GM23338 (cell line): ENCODE data around the gene C11orf71. TPM values are rescaled to one million over a fixed set of nuclear protein-coding genes. Genes with fewer than 3 reads are reported as not detected.

Experiments used
- ATAC-seq: fragments of 200-7000 bp; cut with Tn5 transposase; 3 replicates; pipeline ENCODE4 v1.9.1; 2020
- DNase-seq: peaks from one replicate; pipeline ENCODE4 v3.0.0-alpha.2; 2015; ENCODE audit warnings: low spot score
- H2AFZ ChIP-seq: fragments of 200-600 bp; sonication (generic); 2 replicates; pipeline ENCODE4 v1.8.0; 2016; ENCODE audit warnings: antibody characterized with exemption, mild to moderate bottlenecking, moderate library complexity
- H3F3A ChIP-seq: fragments of 200-600 bp; sonication (generic); replicated peaks from 2 replicates; pipeline ENCODE4 v1.8.0; 2017; ENCODE audit warnings: antibody characterized with exemption, mixed run types, low read depth
- H3K27ac ChIP-seq: fragments of 200-600 bp; sonication (generic); 2 replicates; pipeline ENCODE4 v1.6.1; 2016; ENCODE audit warnings: low read depth
- H3K27me3 ChIP-seq: fragments of 200-600 bp; sonication (generic); 2 replicates; pipeline ENCODE4 v1.8.0; 2016; ENCODE audit warnings: mild to moderate bottlenecking, mixed run types, moderate library complexity; ENCODE audit not compliant: insufficient read depth
- H3K36me3 ChIP-seq: fragments of 200-600 bp; sonication (generic); 2 replicates; pipeline ENCODE4 v1.8.0; 2016; ENCODE audit warnings: mild to moderate bottlenecking; ENCODE audit not compliant: insufficient read depth
- H3K4me1 ChIP-seq: fragments of 200-600 bp; sonication (generic); 2 replicates; pipeline ENCODE4 v1.8.0; 2016; ENCODE audit warnings: mild to moderate bottlenecking, moderate library complexity; ENCODE audit not compliant: insufficient read depth
- H3K4me2 ChIP-seq: fragments of 200-600 bp; sonication (generic); 2 replicates; pipeline ENCODE4 v1.7.1; 2017; ENCODE audit warnings: mixed run types
- H3K4me3 ChIP-seq: fragments of 200-600 bp; sonication (generic); 2 replicates; pipeline ENCODE4 v1.6.1; 2016; ENCODE audit warnings: mixed run types
- H3K79me2 ChIP-seq: fragments of 200-600 bp; sonication (generic); replicated peaks from 2 replicates; pipeline ENCODE4 v1.8.0; 2017; ENCODE audit warnings: mild to moderate bottlenecking; ENCODE audit not compliant: insufficient read depth
- H3K9me2 ChIP-seq: fragments of 200-600 bp; sonication (generic); 2 replicates; pipeline ENCODE4 v1.8.0; 2017; ENCODE audit not compliant: insufficient read depth
- H4K20me1 ChIP-seq: fragments of 200-600 bp; sonication (generic); replicated peaks from 2 replicates; pipeline ENCODE4 v1.8.0; 2017; ENCODE audit warnings: mild to moderate bottlenecking; ENCODE audit not compliant: insufficient read depth
- H3K27ac Mint-ChIP-seq: 2 replicates; pipeline ENCODE4 v1.8.0; 2020; ENCODE audit warnings: inconsistent platforms, mild to moderate bottlenecking, moderate library complexity, mixed read lengths
- H3K27me3 Mint-ChIP-seq: 3 replicates; pipeline ENCODE4 v1.8.0; 2022; ENCODE audit warnings: low read depth, mild to moderate bottlenecking, moderate library complexity, mixed read lengths, inconsistent platforms; ENCODE audit not compliant: insufficient read depth, poor library complexity
- H3K36me3 Mint-ChIP-seq: 3 replicates; pipeline ENCODE4 v1.8.0; 2021; ENCODE audit warnings: low read depth, mild to moderate bottlenecking, inconsistent platforms, moderate library complexity, mixed read lengths
- H3K4me1 Mint-ChIP-seq: 3 replicates; pipeline ENCODE4 v1.8.0; 2020; ENCODE audit warnings: mild to moderate bottlenecking, inconsistent platforms, mixed read lengths
- H3K4me3 Mint-ChIP-seq: 3 replicates; pipeline ENCODE4 v1.8.0; 2021; ENCODE audit warnings: moderate library complexity, mild to moderate bottlenecking, inconsistent platforms, mixed read lengths
- H3K9me3 Mint-ChIP-seq: 3 replicates; pipeline ENCODE4 v1.8.0; 2020; ENCODE audit warnings: moderate library complexity, mild to moderate bottlenecking, inconsistent platforms, mixed read lengths
- CREB1 ChIP-seq: fragments of 250-450 bp; sonication (Bioruptor Pico); IDR thresholded peaks from 2 replicates; pipeline ENCODE4 v1.5.0; 2020; ENCODE audit warnings: low read depth, mild to moderate bottlenecking, moderate library complexity
- CTCF ChIP-seq, 2 experiments: fragments of 200-600 bp in 1 of 2; sonication (generic) in 1 of 2; conservative IDR thresholded peaks; 2 replicates each; pipeline versions ENCODE4 v1.5.1 to v1.6.1; 2016 to 2017; ENCODE audit warnings: antibody characterized with exemption in 2 of 2, low read depth in 2 of 2, mild to moderate bottlenecking in 2 of 2, moderate library complexity in 1 of 2
- ETS1 ChIP-seq: IDR thresholded peaks from 2 replicates; pipeline ENCODE4 v1.6.1; 2016; ENCODE audit warnings: antibody characterized with exemption
- EZH2 ChIP-seq: fragments of 200-600 bp; sonication (generic); IDR thresholded peaks from one replicate; pipeline ENCODE4 v1.8.0; 2017; ENCODE audit warnings: antibody characterized with exemption, mild to moderate bottlenecking, low read depth; ENCODE audit not compliant: unreplicated experiment
- EZH2phosphoT487 ChIP-seq: fragments of 200-600 bp; sonication (generic); IDR thresholded peaks from one replicate; pipeline ENCODE4 v1.8.1; 2018; ENCODE audit warnings: antibody characterized with exemption; ENCODE audit not compliant: unreplicated experiment
- NANOG ChIP-seq: IDR thresholded peaks from 2 replicates; pipeline ENCODE4 v1.6.1; 2016; ENCODE audit warnings: antibody characterized with exemption, borderline replicate concordance
- POLR2AphosphoS5 ChIP-seq: IDR thresholded peaks from 2 replicates; pipeline ENCODE4 v1.6.1; 2016; ENCODE audit warnings: antibody characterized with exemption, low read depth
- REST ChIP-seq: IDR thresholded peaks from one replicate; pipeline ENCODE4 v1.6.1; 2018; ENCODE audit warnings: antibody characterized with exemption; ENCODE audit not compliant: unreplicated experiment
- STAT1 ChIP-seq: IDR thresholded peaks from one replicate; pipeline ENCODE4 v1.6.1; 2016; ENCODE audit warnings: antibody characterized with exemption; ENCODE audit not compliant: unreplicated experiment
- ZNF331 ChIP-seq: fragments of 250-450 bp; sonication (Bioruptor Pico); IDR thresholded peaks from 2 replicates; pipeline ENCODE4 v1.5.0; 2020; ENCODE audit warnings: low read depth, mild to moderate bottlenecking, moderate library complexity
- polyA plus RNA-seq: library from polyadenylated mRNA; unstranded; fragments of >200 nt; fragmentation: Nextera tagmentation; extraction: Ambion mirVana; gene quantifications from 2 replicates; pipeline ENCODE4 v1.2.1, GENCODE V29; 2016
- total RNA-seq: library from RNA; depleted of rRNA; stranded (reverse); fragments of >200 nt; shearing (Covaris generic); gene quantifications from 2 replicates; pipeline ENCODE4 v1.2.3, GENCODE V29; 2014
- TF ChIP-seq, protein P1 (sequence below): fragments of 250-450 bp; sonication (Bioruptor Pico); IDR thresholded peaks from 2 replicates; pipeline ENCODE4 v1.5.0; 2020; ENCODE audit warnings: mild to moderate bottlenecking, moderate library complexity

C11orf71 gene
- total and polyA plus RNA-seq, 2 experiments from 2014 or later, result 5.8 to 8.7 TPM

GRCh38 chr11:114447444-114447843, 47.1 kb upstream of the C11orf71 start (continued):
- TF ChIP-seq ETS1, result no peak
- TF ChIP-seq EZH2phosphoT487, result no peak

GRCh38 chr11:114442536-114442935, 42.2 kb upstream of the C11orf71 start:
- Mint-ChIP-seq H3K4me3 (no peak overlapping the region), H3K36me3 (peaks cover 54% of the 10 kb centered on the region), H3K27ac (no peak overlapping the region), H3K9me3 (no peaks in the 10 kb centered on the region; the same call in 2 of the 3 replicates), H3K27me3 (no peaks in the 10 kb centered on the region), H3K4me1 (peaks cover 48% of the 10 kb centered on the region)
- Histone ChIP-seq H3K9me2 (no peaks in the 10 kb centered on the region), H3F3A (peaks cover 3% of the 10 kb centered on the region; the same call in 1 of the 2 replicates), H3K27ac (no peak overlapping the region), H3K4me2 (no peak overlapping the region), H3K79me2 (peaks cover 82% of the 10 kb centered on the region), H3K4me3 (no peak overlapping the region), H3K27me3 (no peaks in the 10 kb centered on the region), H3K36me3 (peaks cover 6% of the 10 kb centered on the region; the same call in 1 of the 2 replicates), H4K20me1 (peaks cover 18% of the 10 kb centered on the region), H3K4me1 (peaks cover 35% of the 10 kb centered on the region), H2AFZ (no peak overlapping the region)
- ATAC-seq (no peak), DNase-seq (no peak)
- TF ChIP-seq, protein P1, sequence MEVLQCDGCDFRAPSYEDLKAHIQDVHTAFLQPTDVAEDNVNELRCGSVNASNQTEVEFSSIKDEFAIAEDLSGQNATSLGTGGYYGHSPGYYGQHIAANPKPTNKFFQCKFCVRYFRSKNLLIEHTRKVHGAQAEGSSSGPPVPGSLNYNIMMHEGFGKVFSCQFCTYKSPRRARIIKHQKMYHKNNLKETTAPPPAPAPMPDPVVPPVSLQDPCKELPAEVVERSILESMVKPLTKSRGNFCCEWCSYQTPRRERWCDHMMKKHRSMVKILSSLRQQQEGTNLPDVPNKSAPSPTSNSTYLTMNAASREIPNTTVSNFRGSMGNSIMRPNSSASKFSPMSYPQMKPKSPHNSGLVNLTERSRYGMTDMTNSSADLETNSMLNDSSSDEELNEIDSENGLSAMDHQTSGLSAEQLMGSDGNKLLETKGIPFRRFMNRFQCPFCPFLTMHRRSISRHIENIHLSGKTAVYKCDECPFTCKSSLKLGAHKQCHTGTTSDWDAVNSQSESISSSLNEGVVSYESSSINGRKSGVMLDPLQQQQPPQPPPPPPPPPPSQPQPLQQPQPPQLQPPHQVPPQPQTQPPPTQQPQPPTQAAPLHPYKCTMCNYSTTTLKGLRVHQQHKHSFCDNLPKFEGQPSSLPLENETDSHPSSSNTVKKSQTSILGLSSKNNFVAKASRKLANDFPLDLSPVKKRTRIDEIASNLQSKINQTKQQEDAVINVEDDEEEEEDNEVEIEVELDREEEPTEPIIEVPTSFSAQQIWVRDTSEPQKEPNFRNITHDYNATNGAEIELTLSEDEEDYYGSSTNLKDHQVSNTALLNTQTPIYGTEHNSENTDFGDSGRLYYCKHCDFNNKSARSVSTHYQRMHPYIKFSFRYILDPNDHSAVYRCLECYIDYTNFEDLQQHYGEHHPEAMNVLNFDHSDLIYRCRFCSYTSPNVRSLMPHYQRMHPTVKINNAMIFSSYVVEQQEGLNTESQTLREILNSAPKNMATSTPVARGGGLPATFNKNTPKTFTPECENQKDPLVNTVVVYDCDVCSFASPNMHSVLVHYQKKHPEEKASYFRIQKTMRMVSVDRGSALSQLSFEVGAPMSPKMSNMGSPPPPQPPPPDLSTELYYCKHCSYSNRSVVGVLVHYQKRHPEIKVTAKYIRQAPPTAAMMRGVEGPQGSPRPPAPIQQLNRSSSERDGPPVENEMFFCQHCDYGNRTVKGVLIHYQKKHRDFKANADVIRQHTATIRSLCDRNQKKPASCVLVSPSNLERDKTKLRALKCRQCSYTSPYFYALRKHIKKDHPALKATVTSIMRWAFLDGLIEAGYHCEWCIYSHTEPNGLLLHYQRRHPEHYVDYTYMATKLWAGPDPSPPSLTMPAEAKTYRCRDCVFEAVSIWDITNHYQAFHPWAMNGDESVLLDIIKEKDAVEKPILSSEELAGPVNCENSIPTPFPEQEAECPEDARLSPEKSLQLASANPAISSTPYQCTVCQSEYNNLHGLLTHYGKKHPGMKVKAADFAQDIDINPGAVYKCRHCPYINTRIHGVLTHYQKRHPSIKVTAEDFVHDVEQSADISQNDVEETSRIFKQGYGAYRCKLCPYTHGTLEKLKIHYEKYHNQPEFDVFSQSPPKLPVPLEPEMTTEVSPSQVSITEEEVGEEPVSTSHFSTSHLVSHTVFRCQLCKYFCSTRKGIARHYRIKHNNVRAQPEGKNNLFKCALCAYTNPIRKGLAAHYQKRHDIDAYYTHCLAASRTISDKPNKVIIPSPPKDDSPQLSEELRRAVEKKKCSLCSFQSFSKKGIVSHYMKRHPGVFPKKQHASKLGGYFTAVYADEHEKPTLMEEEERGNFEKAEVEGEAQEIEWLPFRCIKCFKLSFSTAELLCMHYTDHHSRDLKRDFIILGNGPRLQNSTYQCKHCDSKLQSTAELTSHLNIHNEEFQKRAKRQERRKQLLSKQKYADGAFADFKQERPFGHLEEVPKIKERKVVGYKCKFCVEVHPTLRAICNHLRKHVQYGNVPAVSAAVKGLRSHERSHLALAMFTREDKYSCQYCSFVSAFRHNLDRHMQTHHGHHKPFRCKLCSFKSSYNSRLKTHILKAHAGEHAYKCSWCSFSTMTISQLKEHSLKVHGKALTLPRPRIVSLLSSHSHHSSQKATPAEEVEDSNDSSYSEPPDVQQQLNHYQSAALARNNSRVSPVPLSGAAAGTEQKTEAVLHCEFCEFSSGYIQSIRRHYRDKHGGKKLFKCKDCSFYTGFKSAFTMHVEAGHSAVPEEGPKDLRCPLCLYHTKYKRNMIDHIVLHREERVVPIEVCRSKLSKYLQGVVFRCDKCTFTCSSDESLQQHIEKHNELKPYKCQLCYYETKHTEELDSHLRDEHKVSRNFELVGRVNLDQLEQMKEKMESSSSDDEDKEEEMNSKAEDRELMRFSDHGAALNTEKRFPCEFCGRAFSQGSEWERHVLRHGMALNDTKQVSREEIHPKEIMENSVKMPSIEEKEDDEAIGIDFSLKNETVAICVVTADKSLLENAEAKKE (CRISPR knock-in tag), result no peak
- TF ChIP-seq NANOG (no peak), REST (no peak), EZH2phosphoT487 (no peak), POLR2AphosphoS5 (no peak), CTCF (conservative IDR thresholded peaks at IDR 0.05; ENCODE audit: low read depth in 2 of 2) (no peak), ETS1 (no peak), ZNF331 (CRISPR knock-in tag) (no peak), EZH2 (no peak), STAT1 (no peak), CREB1 (no peak)
